ENCODE results near the gene FREM3.

- no peak for TF ChIP-seq POLR2A (IDR thresholded peaks at IDR 0.05)
- TF ChIP-seq CTCF (IDR thresholded peaks at IDR 0.05) = no peak
- no peak for TF ChIP-seq POLR2AphosphoS5 (IDR thresholded peaks at IDR 0.05)
- no peak for TF ChIP-seq EP300 (IDR thresholded peaks at IDR 0.05)
Measured at GRCh38 chr4:143538979-143539669, 161.4 kb downstream of the FREM3 start.
